G401 (cell line): ENCODE results near the gene PRPF6. TPM values are rescaled to one million over a fixed set of nuclear protein-coding genes. Genes with fewer than 3 reads are reported as not detected.
"Not testable (repeated sequence)": the region's sequence is repeated elsewhere in the genome, so short reads cannot be mapped to it uniquely, and the experiment has no call there.

Experiments used
- DNase-seq: peaks from one replicate; pipeline ENCODE4 v3.0.0-alpha.2; 2015; ENCODE audit warnings: low spot score
- in situ Hi-C: cut with HindIII; loops from 2 replicates; pipeline ENCODE4 v1.10.0; 2016; ENCODE audit warnings: low sequenced_read_pairs, mixed read lengths
- total RNA-seq: library from RNA; depleted of rRNA; stranded (reverse); fragments of >200 nt; shearing (Covaris generic); gene quantifications from 2 replicates; pipeline ENCODE4 v1.2.3, GENCODE V29; 2014

The PRPF6 gene
- total RNA-seq, 1 experiment from 2014 or later = 111 TPM

DNA sequence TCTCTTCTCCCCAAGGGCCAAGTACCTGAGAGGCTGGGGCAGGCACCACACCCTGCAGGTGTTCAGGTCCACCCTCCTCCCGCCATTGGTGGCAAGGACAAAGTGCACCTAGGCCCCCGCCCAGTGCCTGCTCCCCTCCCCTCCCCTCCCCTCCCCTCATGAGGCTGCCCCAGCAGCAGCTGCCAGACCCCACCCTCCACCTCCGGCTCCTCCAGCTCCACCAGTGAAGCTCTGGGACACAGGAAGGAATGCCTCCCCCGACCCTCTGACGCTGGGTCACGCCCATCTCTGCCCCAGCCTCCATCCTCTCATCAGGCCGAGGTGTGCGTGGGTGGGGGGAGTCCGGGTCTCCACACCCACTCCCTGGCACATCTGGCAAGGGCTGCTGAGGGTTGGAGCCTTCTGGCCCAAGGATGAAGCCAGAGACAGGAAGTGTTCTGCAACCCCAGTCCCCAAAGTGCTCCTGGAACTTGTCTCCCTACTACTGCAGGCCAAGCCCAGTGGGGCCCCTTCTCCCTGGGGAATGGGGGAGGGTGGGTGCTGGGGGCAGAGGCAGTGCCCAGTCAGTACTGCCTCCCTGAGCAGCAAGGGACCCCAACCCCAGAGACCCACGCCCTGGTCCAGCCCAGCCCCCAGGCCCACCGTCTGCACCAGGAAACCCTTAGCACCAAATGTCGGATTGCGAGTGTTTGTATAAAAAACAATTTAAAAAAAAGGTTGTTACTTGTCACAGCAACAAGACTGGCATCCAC, 23.1 kb upstream of the PRPF6 start:
- in situ Hi-C loops = no loop called here
- no peak for DNase-seq

DNA sequence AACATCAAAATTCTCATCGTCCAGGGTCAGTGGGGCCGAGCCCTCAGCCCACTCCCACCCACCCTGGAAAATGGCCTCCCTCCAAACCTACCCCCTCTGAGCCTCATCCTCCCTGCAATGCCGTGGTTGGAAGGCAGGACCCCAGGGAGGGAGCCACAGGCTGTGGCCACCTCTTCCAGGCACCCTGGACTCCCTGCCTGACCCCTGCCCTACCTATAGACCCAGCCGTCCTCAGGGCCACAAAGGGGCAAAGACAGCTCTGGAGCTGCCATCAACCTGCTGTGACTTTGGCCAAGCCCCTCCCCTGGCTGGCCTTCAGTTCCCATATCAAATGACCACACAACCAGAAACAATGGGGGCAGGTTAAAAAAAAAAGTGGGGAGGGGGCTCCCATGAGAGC, 22.5 kb upstream of the PRPF6 start:
- in situ Hi-C loops = no loop called here
- DNase-seq = no peak

DNA sequence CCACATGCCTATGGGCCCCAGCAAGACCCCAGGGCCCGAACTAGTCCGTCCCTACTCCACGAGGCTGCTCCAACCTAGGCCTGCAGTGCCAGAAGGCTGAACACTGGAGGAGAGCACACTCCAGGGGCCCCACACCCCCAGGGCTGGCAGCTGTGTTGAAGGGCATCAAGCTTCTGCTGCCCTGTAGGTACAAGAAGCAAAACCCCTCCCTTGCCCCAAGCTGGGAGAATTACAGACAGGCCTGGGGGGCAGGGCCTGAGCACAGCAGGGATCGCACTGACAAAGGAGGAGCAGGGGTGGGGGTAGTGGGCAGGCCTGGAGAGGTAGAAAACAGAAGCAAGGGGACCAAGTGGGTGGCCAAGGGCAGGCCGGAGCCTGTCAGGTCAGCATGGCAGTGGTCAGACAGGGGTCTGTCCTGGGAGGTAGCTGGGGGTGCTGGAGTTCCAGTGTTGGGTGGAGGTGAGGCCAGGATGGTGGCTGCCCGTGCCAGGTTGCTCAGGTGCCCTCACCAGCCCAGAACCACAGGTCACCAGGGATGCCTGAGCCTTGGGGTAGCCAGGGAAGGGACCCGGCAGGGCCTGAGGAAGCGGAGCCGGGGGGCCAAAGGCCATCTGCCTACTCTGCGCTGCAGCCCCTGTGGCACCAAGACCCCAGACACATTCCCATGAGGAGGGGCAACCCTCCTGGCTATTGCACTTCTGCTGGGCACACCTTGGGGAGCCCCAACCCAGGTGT, 21.8 kb upstream of the PRPF6 start:
- DNase-seq = no peak
- in situ Hi-C loops = no loop called here

DNA sequence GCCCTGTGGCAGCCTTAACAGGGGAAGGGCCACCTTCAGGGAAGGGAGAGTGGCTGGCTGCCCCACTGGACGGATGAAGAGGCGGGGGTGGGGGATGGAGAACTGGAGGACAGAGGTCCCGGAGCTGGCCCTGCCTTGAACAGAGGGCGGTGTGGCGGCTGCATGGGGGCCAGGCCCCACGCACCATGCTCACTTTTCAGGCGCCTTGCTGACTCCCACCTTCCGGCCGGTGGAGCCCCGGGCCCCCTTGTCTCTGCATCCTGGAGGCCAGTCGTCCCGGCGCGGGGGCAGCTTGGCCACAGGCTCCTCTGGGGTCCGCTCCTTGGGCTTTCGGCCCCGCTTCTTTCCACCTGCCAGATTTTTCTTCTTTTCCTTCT, 21.2 kb upstream of the PRPF6 start:
- in situ Hi-C loops = no loop called here
- no peak for DNase-seq

DNA sequence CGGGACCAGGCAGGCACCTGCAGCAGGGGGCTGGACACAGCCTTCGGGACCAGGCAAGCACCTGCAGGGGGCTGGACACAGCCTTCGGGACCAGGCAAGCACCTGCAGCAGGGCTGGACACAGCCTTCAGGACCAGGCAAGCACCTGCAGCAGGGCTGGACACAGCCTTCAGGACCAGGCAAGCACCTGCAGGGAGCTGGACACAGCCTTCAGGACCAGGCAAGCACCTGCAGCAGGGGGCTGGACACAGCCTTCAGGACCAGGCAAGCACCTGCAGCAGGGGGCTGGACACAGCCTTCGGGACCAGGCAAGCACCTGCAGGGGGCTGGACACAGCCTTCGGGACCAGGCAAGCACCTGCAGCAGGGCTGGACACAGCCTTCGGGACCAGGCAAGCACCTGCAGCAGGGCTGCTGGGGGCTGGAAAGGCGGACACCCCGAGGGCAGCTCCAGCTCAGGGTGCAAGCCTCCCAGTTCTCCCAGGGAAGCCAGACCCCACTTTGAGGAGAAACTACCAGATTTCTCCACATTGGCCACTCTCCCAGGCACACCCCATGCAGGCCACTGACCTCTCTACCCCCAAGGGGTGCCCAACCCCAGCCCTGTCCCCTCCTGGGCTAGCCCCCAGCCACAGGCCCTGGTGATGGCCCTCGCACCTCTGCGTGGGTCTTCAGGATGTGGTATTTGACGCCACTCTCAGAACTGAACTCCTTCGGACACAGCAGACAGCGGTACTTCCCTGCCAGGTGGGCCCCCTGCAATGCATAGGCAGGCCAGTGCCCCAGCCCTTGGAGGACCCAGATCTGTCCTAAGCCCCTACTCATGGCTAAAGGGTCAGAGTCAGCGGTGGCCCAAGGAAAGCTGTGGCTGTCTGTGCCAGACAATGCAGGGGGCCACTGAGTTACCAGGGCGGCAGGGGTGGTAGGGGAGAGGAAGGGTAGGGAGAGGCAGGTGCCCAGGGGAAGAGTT, 20.0 kb upstream of the PRPF6 start:
- DNase-seq, in situ Hi-C loops: not testable (repeated sequence)

DNA sequence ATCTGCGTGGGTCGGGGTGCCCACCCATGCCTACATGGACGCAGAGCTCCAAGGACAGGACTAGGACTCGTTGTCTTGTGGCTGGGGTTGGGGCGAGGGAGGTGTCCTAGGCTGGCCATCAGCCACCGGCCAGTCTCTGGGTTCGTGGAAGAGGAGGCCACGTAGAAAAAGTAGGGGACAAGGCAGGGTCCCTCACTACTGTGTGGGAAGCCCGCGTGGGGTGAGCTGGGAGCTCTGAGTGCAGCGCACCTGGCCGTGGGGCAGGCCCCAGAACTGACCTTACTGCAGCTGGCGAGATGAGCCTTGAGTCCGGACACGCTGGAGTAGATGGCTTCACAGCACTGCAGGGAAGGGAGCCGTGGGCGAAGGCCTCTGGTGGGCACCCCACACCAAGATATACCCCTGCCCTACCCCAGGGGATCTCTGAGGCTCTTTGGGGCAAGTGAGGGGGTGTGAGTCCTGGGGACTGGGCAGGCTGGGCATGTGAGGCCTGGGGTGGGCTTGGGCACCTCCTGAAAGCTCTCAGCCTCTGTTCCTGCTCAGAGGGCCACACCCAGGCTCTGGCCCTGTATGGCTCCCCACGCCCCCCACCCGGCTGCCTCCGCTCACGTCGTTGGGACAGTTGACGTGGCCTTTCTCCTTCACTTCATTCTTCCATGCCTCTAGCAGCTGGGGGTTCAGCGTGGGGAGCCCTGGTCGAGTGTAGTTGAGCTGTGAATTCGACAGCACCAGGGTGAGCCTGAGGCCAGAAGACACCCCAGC, 19.1 kb upstream of the PRPF6 start:
- DNase-seq = no peak
- in situ Hi-C loops = no loop called here

DNA sequence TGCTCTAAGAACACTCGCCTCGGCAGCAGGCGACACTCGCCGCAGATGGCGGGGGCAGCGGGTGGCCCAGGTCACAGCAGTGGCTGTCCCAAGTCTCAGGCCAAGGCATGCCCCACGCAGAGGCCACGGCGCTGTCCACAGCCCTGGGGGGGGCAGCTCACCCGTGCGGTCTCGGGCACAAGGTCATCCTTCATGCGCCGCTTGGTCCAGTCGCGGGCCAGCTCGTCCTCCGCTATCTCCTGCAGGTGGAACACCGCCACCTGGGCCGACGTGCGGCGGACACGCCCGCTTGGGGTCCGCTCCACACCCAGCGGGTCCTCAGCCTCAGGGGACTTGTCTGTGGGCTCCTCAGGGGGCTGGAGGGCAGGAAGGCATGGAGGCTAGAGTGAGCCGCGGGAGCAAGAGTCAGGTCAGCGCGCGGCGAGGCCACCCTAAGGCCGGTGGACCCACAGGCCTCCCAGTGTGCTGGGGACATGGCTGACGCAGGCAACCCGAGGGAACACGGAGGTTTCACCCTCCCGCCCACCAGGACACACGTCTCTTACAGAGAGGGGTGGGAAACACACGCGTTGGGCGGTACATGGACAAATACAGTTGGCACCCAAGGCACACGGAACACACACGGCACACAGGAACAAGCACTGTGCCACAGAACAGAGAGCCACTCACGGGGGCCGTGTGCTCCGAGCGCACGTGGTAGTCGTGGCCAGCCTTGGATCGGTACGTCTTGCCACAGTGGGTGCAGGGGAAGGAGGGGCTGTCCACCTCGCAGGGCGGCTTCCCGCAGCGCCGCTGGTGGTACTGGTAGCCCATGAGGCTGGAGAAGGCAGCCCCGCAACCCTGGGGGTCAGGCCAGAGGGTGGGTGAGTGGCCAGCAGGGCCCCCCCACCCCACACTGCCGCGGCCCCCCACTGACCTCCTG, 18.2 kb upstream of the PRPF6 start:
- in situ Hi-C loops = no loop called here

DNA sequence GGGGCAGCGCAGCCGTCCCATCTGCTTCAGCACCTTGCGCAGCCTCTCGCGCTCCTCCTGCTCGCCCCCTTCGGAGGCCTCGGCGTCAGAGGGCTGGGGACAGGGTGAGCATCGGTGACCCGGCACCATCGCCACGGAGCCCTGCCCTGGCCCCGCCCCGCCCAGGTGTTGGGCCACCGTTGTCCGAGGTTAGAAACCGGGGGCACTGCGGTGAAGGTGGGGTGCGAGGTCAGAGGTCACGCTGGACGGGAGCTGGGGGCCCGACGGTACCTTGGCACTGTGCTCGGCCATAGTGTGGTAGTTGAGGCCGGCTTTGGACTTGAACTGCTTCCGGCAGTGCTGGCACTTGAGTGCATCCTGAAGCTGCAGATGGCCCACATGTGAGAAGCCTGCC, 17.6 kb upstream of the PRPF6 start:
- in situ Hi-C loops = no loop called here

More for the DNA sequence above, 18.2 kb upstream of the PRPF6 start:
- DNase-seq = no peak

DNA sequence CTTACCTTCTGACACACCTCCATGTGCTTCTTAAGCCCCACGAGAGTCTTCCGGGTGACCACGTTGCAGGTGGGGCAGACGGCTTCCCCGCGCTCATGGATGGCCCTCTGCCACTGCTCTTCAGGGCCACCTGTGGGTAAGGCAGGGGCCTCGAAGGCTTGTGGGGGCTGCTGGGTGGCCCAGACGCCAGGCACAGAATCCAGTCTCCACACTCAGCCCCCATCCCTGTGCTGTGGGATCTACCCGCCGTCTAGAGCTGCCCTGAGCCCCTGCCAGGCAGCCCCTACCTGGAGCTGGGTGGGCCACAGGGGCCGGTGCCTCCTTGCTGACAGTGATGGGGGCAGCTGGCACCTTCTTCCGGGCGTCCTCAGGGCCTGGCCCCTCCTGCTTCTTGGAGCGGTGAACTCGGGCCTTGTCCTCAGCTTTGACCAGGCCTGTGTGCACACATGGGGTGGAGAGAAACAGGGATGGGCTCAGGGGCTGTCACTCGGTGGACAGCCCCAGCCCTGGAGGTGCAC, 17.1 kb upstream of the PRPF6 start:
- DNase-seq = no peak
- in situ Hi-C loops = no loop called here

More for the DNA sequence above, 17.6 kb upstream of the PRPF6 start:
- no peak for DNase-seq

DNA sequence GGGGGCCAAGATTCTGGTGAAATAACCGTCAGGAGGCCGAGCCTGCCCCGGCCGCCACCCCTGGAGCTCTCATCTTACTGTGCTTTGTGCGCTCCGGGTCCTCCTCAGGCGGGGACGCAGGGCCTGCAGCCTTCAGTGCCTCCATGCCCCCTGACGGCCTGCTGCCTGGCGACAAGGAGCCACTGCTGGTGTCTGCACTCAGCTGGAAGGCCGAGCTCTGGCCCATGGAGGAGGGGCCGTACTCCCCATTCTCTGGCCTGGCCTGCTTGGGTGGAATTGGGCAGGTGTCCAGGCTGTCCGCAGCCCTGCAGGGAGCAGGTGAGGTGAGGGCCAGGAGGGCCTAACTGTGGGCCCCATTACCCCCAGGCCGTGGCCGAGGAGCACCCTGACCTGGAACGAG, 16.5 kb upstream of the PRPF6 start:
- no peak for DNase-seq
- in situ Hi-C loops = no loop called here

DNA sequence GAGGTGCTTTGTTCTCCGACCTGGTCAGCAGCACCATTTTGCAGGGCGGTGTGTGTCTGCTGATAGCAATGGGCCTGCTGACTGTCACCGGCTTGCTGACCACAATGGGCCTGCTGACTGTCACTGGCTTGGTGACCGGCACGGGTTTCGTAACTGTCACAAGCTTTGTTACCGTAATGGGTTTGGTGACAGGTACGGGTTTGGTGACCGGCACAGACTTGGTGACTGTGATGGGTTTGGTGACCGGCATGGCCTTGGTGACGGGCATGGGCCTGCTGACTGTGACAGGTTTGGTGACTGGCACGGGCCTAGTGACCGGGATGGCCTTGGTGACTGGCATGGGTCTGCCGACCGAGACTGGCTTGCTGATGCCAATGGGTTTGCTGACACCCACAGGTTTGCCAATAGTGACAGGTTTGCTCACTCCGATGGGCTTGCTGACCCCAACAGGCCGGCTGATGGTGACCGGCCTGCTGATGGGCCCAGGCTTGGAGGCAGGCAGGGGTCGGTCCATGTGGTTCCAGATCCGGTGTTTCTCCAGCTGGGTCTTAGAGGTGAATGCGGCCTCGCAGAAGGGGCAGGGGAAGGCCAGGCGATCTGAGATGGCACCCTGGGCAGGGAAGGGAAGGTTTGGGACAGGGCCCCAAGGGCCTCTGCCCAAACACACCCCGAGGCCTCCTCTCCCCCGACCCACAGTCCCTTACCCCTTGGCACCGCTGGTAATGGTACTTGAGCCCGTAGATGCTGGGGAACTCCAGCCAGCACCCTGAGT, 14.6 kb upstream of the PRPF6 start:
- in situ Hi-C loops = no loop called here
- DNase-seq = no peak

DNA sequence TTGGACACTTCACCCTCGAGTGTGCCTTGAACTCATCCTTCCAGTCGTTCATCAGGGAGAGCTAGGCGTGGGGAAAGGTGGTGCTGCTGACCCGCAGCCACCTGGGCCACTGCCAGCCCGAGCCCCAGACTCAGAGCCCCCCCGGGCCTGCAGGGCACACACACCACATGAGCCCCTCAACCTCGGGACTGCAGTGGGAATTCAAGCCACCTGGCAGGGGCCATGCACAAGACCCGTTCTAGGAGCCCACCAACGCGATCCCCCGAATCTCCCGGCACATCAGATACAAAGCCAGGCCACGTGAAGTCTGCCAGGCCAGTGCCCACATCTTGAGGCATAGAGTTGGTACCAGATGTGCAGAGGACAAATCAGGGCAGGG, 14.0 kb upstream of the PRPF6 start:
- in situ Hi-C loops = no loop called here

DNA sequence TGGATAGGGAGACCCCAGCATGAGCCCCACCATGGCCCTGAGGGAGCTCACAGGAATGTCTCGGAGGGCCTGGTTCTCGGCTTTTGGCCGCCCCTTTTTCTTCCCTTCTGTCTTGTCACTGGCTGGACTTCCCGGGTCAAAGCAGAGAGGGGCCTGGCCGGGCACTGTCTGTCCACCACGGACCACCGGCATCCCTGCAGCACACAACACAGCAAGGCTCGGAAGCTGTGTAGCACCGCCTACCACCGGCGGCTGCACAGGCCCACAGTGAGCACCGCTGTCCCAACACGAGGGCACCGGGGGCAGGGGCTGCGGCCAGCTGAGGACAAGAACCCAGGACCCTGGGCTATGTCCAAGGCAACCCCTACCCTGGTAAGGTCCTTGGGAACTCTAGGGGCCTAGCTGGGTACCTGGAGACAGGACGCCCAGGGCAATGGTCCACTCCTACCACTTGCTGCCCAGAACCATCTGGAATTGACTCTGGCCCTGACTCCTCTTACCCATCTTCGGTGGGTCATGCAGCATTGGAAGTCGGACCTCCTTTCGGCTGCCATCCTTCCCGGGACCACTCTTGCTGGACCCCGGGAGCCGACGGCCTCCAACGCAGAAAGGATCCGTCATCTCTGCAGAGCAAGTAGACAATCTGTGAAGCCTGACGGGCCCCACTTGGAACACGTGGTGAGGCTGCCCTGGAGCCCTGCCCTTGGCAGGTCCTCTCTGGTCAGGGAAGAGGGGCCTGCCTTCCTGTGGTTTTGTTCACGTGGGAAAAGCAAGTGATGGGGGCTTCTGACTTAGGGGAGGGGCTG, 13.4 kb upstream of the PRPF6 start:
- no peak for DNase-seq

More for the DNA sequence above, 14.0 kb upstream of the PRPF6 start:
- no peak for DNase-seq

DNA sequence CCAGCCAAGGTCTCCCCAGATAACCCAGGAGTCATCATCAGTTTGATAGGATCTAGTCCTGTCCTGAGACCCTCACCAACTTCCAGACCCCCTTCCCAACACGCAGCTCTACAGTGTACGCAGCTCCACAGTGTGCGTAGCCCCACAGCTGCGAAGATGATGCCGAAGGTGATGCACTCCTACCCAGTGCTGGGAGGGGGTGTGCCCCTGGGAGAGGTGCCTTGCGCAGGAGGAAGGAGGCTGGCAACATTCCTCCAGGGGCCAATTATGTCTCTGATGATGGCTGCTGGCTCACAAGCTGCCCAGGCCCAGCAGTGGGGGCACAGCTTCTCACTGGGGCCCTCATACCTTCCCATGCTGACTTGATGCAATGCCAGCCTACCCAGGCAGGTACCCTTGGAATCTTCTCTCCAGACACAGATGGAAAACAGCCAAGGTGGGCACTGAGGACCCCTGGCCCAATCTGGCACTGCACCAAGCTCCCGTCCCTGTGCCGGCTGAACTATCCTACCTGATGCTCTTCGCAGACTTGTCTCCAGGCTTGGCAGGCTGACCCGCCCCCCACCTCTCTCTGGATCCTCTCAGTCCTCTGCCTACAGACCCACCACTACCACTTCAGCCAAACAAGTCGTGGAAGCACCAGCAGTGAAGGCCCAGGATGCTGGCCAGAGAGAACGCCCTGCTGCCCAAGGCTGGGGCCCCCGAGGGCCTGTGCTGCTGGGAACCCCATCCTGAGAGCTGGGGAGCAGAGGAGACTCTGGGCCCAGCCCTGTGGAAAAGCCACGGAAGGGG, 12.6 kb upstream of the PRPF6 start:
- in situ Hi-C loops = no loop called here
- DNase-seq = no peak

More for the DNA sequence above, 13.4 kb upstream of the PRPF6 start:
- in situ Hi-C loops = no loop called here

DNA sequence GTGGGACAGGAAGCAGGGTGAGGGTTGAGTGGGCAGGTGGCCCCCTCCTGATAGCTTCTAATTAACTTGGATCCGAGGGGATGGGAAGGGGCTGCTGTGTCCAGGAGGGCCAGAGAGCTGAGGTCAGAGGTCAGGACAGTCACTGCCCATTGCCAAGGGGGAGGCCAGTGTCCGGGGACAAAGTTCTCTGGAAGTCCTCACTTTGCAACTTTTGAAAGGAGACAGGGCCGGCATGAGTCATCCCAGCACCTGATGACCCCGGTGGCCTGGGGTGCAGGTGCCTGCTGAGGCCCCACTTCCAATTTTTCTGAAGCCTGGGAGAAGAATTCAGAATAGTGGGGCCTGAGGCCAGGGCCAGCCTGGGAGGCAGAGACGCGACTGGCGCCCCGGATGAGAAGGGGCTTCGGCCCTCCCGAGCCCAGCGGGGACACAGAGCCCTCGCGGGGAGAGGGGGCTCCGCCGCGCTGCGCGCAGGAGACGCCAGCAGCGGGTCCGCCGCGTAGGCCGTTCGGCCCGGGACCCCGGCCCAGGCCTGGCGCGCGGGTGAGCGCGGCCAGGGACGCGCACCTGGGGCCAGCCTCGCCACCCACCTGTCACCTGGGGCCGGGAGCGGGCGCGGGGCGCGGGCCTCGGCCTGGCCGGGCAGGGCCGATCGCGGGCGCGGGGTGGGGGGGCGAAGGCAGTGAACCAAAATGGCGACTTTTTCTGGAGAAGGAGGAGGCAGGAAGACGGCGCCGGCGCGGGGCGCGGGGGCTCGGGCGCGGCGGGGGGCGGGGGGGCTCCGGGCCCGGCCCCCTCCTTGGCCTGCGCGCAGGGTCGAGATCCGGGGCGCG, 11.8 kb upstream of the PRPF6 start:
- no peak for DNase-seq
- in situ Hi-C loops = no loop called here
